Stimulated activated CD8-positive, alpha-beta memory T cell treated with anti-CD3 and anti-CD28 coated beads, Interleukin-7, amount 100 ng/mL, for 4 hours (primary cell): ENCODE measurements around the gene PARD3.

Experiments
- DNase-seq, 2 donors: peaks; one replicate each; pipeline ENCODE4 v3.0.0-alpha.2; 2020; ENCODE audit warnings: low read depth in 2 of 2

PARD3 gene

GRCh38 chr10:34256216-34256615 is 558.9 kb downstream of the PARD3 start:
- no peak for DNase-seq

GRCh38 chr10:34255035-34255434 is 560.1 kb downstream of the PARD3 start:
- no peak for DNase-seq

GRCh38 chr10:34254596-34254995 is 560.5 kb downstream of the PARD3 start:
- DNase-seq = no peak

DNA sequence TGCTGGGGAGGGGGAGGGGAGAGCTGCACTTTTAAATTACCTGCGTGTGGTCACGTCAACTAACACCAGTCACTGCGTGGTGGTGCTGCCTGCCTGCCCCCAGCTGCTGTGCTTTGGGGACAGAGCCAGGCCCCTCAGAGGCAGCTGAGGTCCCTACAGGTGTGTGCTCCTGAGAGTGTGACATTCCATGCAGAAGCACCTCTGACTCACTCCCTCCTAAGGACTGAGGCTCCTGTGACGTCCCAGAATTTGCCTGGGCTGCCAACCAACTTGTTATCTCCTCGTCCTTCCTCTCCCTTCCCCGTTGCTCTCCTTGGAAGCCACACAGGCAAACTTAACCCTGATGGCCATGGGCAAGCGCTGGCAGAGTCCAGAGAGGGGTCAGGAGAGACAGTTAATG is 563.0 kb downstream of the PARD3 start:
- DNase-seq = no peak

GRCh38 chr10:34251177-34251576 is 563.9 kb downstream of the PARD3 start:
- DNase-seq = no peak

DNA sequence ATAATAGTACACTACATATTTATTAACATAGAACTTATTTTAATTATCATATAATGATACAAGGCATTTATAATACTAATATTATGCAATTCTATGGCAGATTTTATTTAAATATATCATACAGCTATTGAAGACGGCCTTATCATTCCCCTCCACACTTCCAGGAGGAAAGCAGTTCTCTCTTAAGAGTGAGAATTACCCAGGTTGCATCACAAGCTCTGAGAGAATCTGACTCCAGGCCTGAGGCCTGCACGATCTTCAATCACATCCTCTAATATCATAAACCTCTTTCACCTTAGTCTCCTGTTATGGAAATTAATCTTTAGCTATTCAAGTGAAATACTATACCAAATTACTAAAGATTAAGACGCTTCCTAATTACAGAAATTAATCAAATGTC is 564.4 kb downstream of the PARD3 start:
- no peak for DNase-seq

DNA sequence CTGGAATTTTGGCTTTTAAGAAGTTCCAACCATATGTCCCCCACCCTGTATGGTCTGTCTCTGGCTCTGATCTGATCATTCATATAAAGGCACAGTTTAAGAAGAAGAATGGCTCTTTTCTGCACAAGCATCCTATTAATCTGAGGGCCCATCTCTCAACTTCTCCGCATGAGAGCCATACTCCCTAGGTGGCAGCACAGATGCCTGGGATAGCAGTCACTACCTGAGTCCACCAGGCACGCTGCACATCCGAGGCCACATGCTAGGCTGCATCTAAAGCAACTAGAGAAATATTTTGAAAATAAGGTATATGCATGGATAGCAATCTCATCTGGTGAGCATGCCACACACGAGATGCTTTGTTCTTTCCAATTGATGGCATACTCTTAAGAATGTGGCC is 565.5 kb downstream of the PARD3 start:
- DNase-seq = no peak

DNA sequence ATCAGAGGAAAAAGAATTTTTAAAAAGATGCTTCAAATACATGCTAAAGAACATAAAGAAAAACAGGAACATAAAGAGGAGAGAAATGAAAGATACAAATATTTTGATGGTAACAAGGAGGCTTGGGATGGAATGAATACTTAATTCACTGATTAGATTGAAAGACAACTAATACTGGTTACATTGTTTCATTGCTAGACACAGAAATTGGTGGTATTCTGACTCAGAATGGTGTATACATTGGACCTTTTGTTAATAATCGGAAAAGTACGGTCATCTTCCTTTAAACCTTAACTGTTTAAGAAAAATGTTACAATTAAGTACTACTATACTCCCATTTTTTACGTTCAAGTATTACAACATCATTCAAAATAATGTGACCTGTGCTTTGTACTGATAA is 567.5 kb downstream of the PARD3 start:
- no peak for DNase-seq

DNA sequence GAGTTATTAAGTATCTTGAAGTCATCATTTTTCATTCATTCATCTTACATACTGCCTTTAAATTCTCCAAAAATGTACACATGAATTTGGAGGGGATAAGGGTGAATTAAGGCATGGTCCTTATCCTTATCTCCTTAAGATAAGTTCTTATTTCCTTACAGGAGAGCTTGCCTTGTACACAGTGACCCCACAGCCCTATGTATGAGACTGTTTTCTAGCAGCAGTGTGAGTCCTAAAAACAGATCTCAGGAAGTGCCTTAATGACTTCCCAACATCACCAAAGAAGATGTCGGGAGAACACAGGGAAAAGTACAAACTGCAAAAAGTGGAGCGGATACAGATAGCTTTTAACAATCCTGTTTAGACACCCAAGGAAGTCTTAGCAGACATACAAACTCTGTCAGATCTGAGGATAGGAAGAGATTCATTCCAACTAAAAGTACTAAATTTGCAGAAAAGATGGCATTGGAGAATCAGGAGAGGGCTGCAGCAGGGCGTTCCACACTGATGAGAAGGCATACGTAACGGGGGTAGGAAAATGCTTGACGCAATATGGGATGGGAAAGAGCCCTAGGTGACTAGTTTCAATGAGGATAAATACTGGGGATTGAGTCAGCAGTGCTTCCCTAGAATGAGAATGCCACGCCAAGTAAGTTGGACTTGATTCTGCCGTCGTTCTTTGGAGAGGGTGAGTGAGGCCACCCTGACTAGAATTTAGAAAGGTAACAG is 570.2 kb downstream of the PARD3 start:
- DNase-seq = no peak

GRCh38 chr10:34241226-34242000 is 573.7 kb downstream of the PARD3 start:
- DNase-seq = no peak

DNA sequence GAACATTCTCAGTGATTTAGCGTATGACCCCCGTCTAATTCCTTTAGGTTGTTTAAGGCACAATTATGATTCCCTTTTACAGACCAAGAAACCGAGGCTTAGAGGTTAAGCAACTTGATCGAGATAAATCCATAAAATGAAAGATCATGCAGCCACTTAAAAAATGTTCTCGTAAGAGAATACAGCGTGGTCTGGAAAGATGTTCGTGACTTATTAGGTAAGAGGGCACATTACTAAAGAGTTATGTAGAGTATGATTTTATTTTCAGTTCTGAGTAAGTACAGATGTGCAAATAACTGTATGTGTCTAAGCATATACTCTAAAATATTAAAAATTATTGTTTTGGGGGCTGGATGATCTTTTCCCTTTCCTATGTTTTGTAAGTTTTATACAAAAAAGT is 575.1 kb downstream of the PARD3 start:
- no peak for DNase-seq

DNA sequence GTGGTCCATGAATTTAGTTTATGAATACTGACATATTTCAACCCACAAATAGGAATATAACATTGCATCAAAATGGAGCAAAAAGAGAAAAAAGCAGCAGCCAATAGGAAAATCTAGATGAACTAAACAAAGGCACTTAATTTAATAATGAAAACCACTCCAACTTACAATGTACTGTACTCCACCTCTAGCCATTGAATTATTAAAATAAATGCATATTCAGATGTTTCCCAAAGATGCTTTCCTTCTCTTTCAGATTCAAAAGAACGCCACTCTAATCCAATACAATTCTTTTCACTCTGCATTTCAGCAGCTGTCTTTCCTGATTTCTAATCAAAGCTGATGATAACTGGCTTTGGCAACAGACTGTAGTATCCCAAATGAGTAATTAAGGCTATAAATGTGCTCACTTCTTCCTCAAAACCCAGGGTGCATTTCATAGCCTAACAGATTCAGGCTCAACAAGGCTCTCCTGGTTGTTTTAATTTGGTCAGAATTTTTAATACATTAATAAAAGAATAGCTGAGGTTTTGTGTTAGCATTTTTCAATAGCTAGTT is 577.1 kb downstream of the PARD3 start:
- DNase-seq = no peak

DNA sequence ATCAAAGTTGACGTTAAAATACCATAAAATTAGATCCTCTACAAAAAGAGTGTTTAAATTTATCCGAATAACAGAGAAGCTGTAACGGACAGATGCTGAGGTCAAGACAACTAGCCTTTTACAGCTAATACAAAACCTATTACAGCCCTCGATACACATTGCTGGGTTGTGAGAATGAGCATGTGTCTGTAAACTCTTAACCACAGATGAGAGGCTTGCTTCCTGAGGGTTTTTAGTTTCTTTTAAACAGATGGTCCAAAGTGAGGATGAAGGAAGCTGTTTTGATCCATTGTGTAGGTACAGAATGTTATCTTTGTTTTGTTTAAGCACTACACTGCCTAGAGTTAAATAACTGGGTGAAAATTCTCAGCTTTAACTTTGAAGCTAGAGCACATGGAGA is 578.2 kb downstream of the PARD3 start:
- no peak for DNase-seq

DNA sequence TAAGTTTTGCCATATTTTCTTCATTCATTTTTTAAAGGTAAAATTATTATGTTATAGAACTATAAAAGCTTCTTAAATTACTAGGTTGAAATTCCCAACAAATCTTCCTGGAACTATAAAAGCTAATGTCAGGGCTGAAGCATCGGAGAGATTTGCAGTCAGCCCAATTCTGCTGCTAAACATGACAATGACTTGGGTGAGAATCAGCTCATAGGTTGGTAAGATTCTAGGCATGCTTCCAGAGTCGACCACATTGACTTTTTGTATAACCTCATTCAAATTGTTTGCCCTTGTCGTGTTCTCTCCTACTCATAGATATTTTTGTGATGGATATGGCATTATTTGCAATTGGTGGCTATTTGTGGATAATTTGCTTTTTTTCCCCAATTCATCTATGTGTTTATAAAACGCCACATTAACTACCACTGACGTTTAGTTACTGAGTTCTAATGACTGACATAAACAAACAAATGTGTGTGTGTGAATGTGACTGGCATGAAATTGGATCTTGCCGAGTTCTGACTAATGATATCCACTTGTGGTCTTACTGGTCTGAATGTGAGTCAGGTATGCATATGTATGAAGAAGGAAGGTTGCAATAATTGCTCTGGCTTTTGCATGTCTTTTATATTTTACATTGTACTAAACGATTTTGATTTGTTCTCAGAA is 579.8 kb downstream of the PARD3 start:
- DNase-seq = no peak

- no peak for DNase-seq
Measured at GRCh38 chr10:34232481-34232880, 582.6 kb downstream of the PARD3 start.

GRCh38 chr10:34231441-34232180 is 583.5 kb downstream of the PARD3 start:
- no peak for DNase-seq

GRCh38 chr10:34229917-34230316 is 585.2 kb downstream of the PARD3 start:
- DNase-seq = no peak

DNA sequence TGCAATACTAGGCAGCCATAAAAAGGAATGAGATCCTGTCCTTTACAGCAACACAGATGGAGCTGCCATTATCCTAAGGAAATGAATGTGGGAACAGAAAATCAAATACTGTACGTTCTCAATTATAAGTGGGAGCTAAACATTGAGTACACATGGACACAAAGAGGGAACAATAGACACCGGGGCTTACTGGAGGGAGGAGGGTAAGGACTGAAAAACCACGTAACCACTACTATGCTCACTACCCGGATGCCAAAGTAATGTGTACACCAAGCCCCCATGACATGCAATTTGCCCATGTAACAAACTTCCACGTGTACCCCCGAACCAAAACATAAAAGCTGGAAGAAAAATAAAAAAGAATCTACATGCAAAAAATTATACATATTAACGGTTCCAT is 587.0 kb downstream of the PARD3 start:
- no peak for DNase-seq

DNA sequence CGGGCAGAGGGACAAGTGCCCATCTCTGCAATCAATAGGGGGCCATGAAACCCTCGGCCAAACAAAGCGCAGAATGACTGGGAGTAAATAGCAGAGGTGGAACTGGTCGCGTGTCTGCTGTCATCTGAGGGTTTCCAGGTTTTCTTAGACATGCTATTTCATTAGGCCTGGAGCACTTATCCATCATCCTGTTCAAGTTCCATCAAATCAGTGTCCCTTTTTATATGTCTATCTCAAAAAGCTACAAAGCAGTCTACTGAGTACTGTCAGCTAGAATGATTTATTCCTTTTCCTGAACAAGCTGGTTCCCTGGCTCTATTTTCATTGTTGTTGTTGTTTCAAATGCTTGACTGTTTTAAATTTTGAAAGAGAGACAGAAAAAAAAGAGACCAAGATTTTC is 590.5 kb downstream of the PARD3 start:
- DNase-seq = no peak

DNA sequence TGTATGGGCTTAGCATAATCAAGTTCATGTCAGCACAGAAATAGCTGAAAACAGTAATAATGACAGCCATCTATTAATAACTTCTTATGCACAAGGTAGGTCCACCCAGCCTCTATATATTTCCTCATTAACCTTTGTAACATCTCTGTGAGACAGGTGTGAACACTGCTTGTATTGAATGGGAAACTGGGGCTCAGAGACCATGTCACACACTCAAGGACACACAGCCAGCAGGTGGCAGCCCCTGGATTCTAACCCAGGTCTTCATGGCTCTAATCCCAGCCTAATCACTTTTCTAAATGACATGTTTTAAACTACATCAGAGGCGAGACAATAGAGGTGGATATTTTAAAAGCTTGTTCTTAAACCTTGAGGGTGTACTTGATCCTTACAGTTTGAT is 591.4 kb downstream of the PARD3 start:
- no peak for DNase-seq

GRCh38 chr10:34222359-34222758 is 592.7 kb downstream of the PARD3 start:
- no peak for DNase-seq
